GM12864 (cell line): ENCODE measurements around the gene AHSP.

ENCODE experiments used
- DNase-seq: peaks from one replicate; pipeline ENCODE4 v3.0.0-alpha.2; 2011; ENCODE audit warnings: low read depth
- H3K4me3 ChIP-seq: 2 replicates; pipeline ENCODE4 v1.5.1; 2011; ENCODE audit warnings: mild to moderate bottlenecking, low read depth, low read length, control low read depth
- CTCF ChIP-seq: IDR thresholded peaks from 2 replicates; pipeline ENCODE4 v1.5.1; 2011; ENCODE audit warnings: low read depth, mild to moderate bottlenecking, moderate library complexity, low read length, control low read depth, inconsistent platforms; ENCODE audit errors: missing control alignments

Gene AHSP

GRCh38 chr16:31485571-31485970 is 42.1 kb upstream of the AHSP start:
- no peak overlapping the region for H3K4me3 ChIP-seq
- no peak for DNase-seq
- TF ChIP-seq CTCF: no peak

- no peak for DNase-seq
- TF ChIP-seq CTCF: no peak
- no peak overlapping the region for H3K4me3 ChIP-seq
Observed at GRCh38 chr16:31486045-31486444, 41.7 kb upstream of the AHSP start.

- TF ChIP-seq CTCF: no peak
- H3K4me3 ChIP-seq: peak overlapping the region; percentile 34
- DNase-seq: no peak
Observed at GRCh38 chr16:31487071-31487719, 40.5 kb upstream of the AHSP start.

- DNase-seq: no peak
- no peak for TF ChIP-seq CTCF
- peak overlapping the region; percentile 34 for H3K4me3 ChIP-seq
Observed at GRCh38 chr16:31487720-31488467, 39.8 kb upstream of the AHSP start.

- no peak for DNase-seq
- no peak for TF ChIP-seq CTCF
- no peak overlapping the region for H3K4me3 ChIP-seq
Observed at GRCh38 chr16:31488468-31489297, 39.0 kb upstream of the AHSP start.

GRCh38 chr16:31489298-31489564 is 38.5 kb upstream of the AHSP start:
- TF ChIP-seq CTCF: no peak
- DNase-seq: no peak
- no peak overlapping the region for H3K4me3 ChIP-seq
